Measurements from ENCODE around the gene KRTAP5-1.
"Not testable (repeated sequence)": the region's sequence is repeated elsewhere in the genome, so short reads cannot be mapped to it uniquely, and the experiment has no call there.

KRTAP5-1 gene

GRCh38 chr11:1584661-1585370 is at the start of gene KRTAP5-1:
KRTAP5-1 (minus strand) TSS chr11:1585283; CDS start chr11:1585249, 34 bp downstream.
- DNase-seq (ENCODE audit: low spot score) = not testable (repeated sequence)

- DNase-seq (ENCODE audit: low spot score) = no peak
Observed at GRCh38 chr11:1633864-1634263, 48.8 kb upstream of the KRTAP5-1 start.

GRCh38 chr11:1632053-1632714 is 47.1 kb upstream of the KRTAP5-1 start:
- no peak for DNase-seq (ENCODE audit: low spot score)

GRCh38 chr11:1631066-1631568 is 46.0 kb upstream of the KRTAP5-1 start:
- DNase-seq (ENCODE audit: low spot score) = no peak

GRCh38 chr11:1630271-1630670 is 45.2 kb upstream of the KRTAP5-1 start:
- DNase-seq (ENCODE audit: low spot score) = no peak

- no peak for DNase-seq (ENCODE audit: low spot score)
Observed at GRCh38 chr11:1629326-1630185, 44.5 kb upstream of the KRTAP5-1 start, which contains the start of gene KRTAP5-5. KRTAP5-5 (plus strand) TSS chr11:1629775; CDS start chr11:1629841, 66 bp downstream.

GRCh38 chr11:1628506-1629325 is 43.6 kb upstream of the KRTAP5-1 start:
- no peak for DNase-seq (ENCODE audit: low spot score)

- DNase-seq (ENCODE audit: low spot score) = no peak
Observed at GRCh38 chr11:1625541-1625940, 40.5 kb upstream of the KRTAP5-1 start.

GRCh38 chr11:1624621-1625020 is 39.5 kb upstream of the KRTAP5-1 start:
- DNase-seq (ENCODE audit: low spot score) = no peak

- DNase-seq (ENCODE audit: low spot score) = no peak
Observed at GRCh38 chr11:1623716-1624115, 38.6 kb upstream of the KRTAP5-1 start.

- no peak for DNase-seq (ENCODE audit: low spot score)
Observed at GRCh38 chr11:1622086-1622485, 37.0 kb upstream of the KRTAP5-1 start, which contains the start of gene KRTAP5-4. KRTAP5-4 (minus strand) TSS chr11:1622138; CDS start chr11:1622093, 45 bp downstream.

- no peak for DNase-seq (ENCODE audit: low spot score)
Observed at GRCh38 chr11:1619449-1619848, 34.4 kb upstream of the KRTAP5-1 start.

- no peak for DNase-seq (ENCODE audit: low spot score)
Observed at GRCh38 chr11:1618231-1618630, 33.1 kb upstream of the KRTAP5-1 start.

GRCh38 chr11:1608363-1608762 is 23.3 kb upstream of the KRTAP5-1 start, which contains the start of gene KRTAP5-3:
KRTAP5-3 (minus strand) TSS chr11:1608463; CDS start chr11:1608385, 78 bp downstream.
- no peak for DNase-seq (ENCODE audit: low spot score)

- not testable (repeated sequence) for DNase-seq (ENCODE audit: low spot score)
Observed at GRCh38 chr11:1607901-1608300, 22.8 kb upstream of the KRTAP5-1 start.

GRCh38 chr11:1607156-1607845 is 22.2 kb upstream of the KRTAP5-1 start:
- not testable (repeated sequence) for DNase-seq (ENCODE audit: low spot score)

- not testable (repeated sequence) for DNase-seq (ENCODE audit: low spot score)
Observed at GRCh38 chr11:1605923-1606322, 20.8 kb upstream of the KRTAP5-1 start.

- DNase-seq (ENCODE audit: low spot score) = no peak
Observed at GRCh38 chr11:1604711-1605110, 19.6 kb upstream of the KRTAP5-1 start.

GRCh38 chr11:1604181-1604580 is 19.1 kb upstream of the KRTAP5-1 start:
- no peak for DNase-seq (ENCODE audit: low spot score)

GRCh38 chr11:1603629-1604028 is 18.5 kb upstream of the KRTAP5-1 start:
- DNase-seq (ENCODE audit: low spot score) = no peak

- not testable (repeated sequence) for DNase-seq (ENCODE audit: low spot score)
Observed at GRCh38 chr11:1601663-1602062, 16.6 kb upstream of the KRTAP5-1 start.

Measured in hematopoietic multipotent progenitor cell treated with erythropoietin and hydrocortisone succinate and interleukin-3 and kit ligand, for 17 days (in vitro differentiated cells).